H9 (cell line): ENCODE results near the gene GCK. TPM values are rescaled to one million over a fixed set of nuclear protein-coding genes. Genes with fewer than 3 reads are reported as not detected.

Experiments
- DNase-seq: peaks from one replicate; pipeline ENCODE4 v3.0.0-alpha.2; 2017
- H2AFZ ChIP-seq: one replicate; pipeline ENCODE4 v1.6.1; 2013; ENCODE audit warnings: mild to moderate bottlenecking, low read length, control low read depth, moderate library complexity
- H2AK5ac ChIP-seq: 2 replicates; pipeline ENCODE4 v1.6.1; 2013; ENCODE audit warnings: low read length, control low read depth, mixed read lengths; ENCODE audit not compliant: insufficient read length
- H2BK120ac ChIP-seq: one replicate; pipeline ENCODE4 v1.6.1; 2013; ENCODE audit warnings: low read depth, mild to moderate bottlenecking, low read length, control low read depth, inconsistent platforms; ENCODE audit not compliant: poor library complexity, severe bottlenecking
- H2BK12ac ChIP-seq: 2 replicates; pipeline ENCODE4 v1.6.1; 2013; ENCODE audit warnings: low read length, control low read depth, mixed read lengths, low read depth; ENCODE audit not compliant: insufficient read length
- H2BK15ac ChIP-seq: 2 replicates; pipeline ENCODE4 v1.6.1; 2013; ENCODE audit warnings: low read depth, low read length, control low read depth
- H2BK20ac ChIP-seq: one replicate; pipeline ENCODE4 v1.6.1; 2013; ENCODE audit warnings: low read depth, mild to moderate bottlenecking, low read length, control low read depth, inconsistent platforms; ENCODE audit not compliant: poor library complexity, severe bottlenecking
- H2BK5ac ChIP-seq: 2 replicates; pipeline ENCODE4 v1.6.1; 2013; ENCODE audit warnings: low read length, control low read depth, mixed read lengths; ENCODE audit not compliant: insufficient read length
- H3K14ac ChIP-seq: 2 replicates; pipeline ENCODE4 v1.6.1; 2013; ENCODE audit warnings: low read length, control low read depth; ENCODE audit not compliant: insufficient read depth
- H3K18ac ChIP-seq: 2 replicates; pipeline ENCODE4 v1.6.1; 2013; ENCODE audit warnings: low read depth, mild to moderate bottlenecking, mixed read lengths, low read length, control low read depth; ENCODE audit not compliant: insufficient read length
- H3K23ac ChIP-seq: 2 replicates; pipeline ENCODE4 v1.6.1; 2013; ENCODE audit warnings: low read length, control low read depth, mixed read lengths, low read depth; ENCODE audit not compliant: insufficient read length
- H3K23me2 ChIP-seq: 2 replicates; pipeline ENCODE4 v1.6.1; 2013; ENCODE audit warnings: low read depth, mild to moderate bottlenecking, mixed read lengths, low read length, control low read depth; ENCODE audit not compliant: insufficient read length, poor library complexity, severe bottlenecking
- H3K27ac ChIP-seq: 2 replicates; pipeline ENCODE4 v1.5.1; 2013; ENCODE audit warnings: low read length, control low read depth, mixed read lengths, low read depth; ENCODE audit not compliant: insufficient read length
- H3K27me3 ChIP-seq: 2 replicates; pipeline ENCODE4 v1.6.1; 2013; ENCODE audit warnings: low read length, control low read depth, inconsistent platforms; ENCODE audit not compliant: insufficient read depth
- H3K4ac ChIP-seq: 2 replicates; pipeline ENCODE4 v1.6.1; 2013; ENCODE audit warnings: low read depth, mild to moderate bottlenecking, control low read depth, inconsistent platforms, low read length, moderate library complexity
- H3K4me1 ChIP-seq: 2 replicates; pipeline ENCODE4 v1.6.1; 2013; ENCODE audit warnings: low read length, control low read depth, inconsistent platforms; ENCODE audit not compliant: insufficient read depth
- H3K4me2 ChIP-seq: 2 replicates; pipeline ENCODE4 v1.6.1; 2013; ENCODE audit warnings: low read length, control low read depth, mixed read lengths; ENCODE audit not compliant: insufficient read length, insufficient read depth
- H3K56ac ChIP-seq: 2 replicates; pipeline ENCODE4 v1.6.1; 2013; ENCODE audit warnings: low read depth, mild to moderate bottlenecking, mixed read lengths, low read length, control low read depth; ENCODE audit not compliant: insufficient read length
- H3K79me1 ChIP-seq: 2 replicates; pipeline ENCODE4 v1.6.1; 2013; ENCODE audit warnings: low read depth, mild to moderate bottlenecking, moderate library complexity, low read length, control low read depth, inconsistent platforms; ENCODE audit not compliant: insufficient read depth, poor library complexity, severe bottlenecking
- H3K79me2 ChIP-seq: 2 replicates; pipeline ENCODE4 v1.6.1; 2013; ENCODE audit warnings: low read length, control low read depth, inconsistent platforms; ENCODE audit not compliant: insufficient read depth
- H3K9ac ChIP-seq: 2 replicates; pipeline ENCODE4 v1.6.1; 2013; ENCODE audit warnings: low read length, control low read depth, mixed read lengths; ENCODE audit not compliant: insufficient read length; ENCODE audit errors: extremely low read depth
- H3K9me3 ChIP-seq: one replicate; pipeline ENCODE4 v1.6.1; 2013; ENCODE audit warnings: low read depth, low read length, inconsistent platforms; ENCODE audit not compliant: control insufficient read depth
- H3T11ph ChIP-seq: one replicate; pipeline ENCODE4 v1.6.1; 2013; ENCODE audit warnings: mild to moderate bottlenecking, low read length, control low read depth, inconsistent platforms
- H4K20me1 ChIP-seq: one replicate; pipeline ENCODE4 v1.6.1; 2013; ENCODE audit not compliant: control insufficient read depth, insufficient read length, insufficient read depth
- H4K5ac ChIP-seq: 2 replicates; pipeline ENCODE4 v1.6.1; 2013; ENCODE audit warnings: low read depth, mild to moderate bottlenecking, mixed read lengths, low read length, control low read depth; ENCODE audit not compliant: insufficient read length
- H4K8ac ChIP-seq: replicated peaks from 2 replicates; pipeline ENCODE4 v1.6.1; 2013; ENCODE audit warnings: low read length, control low read depth, mixed read lengths, low read depth; ENCODE audit not compliant: insufficient read length
- H4K91ac ChIP-seq: 2 replicates; pipeline ENCODE4 v1.6.1; 2013; ENCODE audit warnings: low read depth, mild to moderate bottlenecking, moderate library complexity, mixed read lengths, low read length, control low read depth; ENCODE audit not compliant: insufficient read length
- H3K27ac Mint-ChIP-seq, 3 experiments: 2 replicates in 2 of 3; 3 replicates in 1 of 3; pipeline ENCODE4 v1.8.0; 2020 to 2021; ENCODE audit warnings: mixed read lengths in 3 of 3, mild to moderate bottlenecking in 1 of 3, moderate library complexity in 1 of 3
- H3K27me3 Mint-ChIP-seq: 2 replicates; pipeline ENCODE4 v1.8.0; 2021; ENCODE audit warnings: low read depth, mild to moderate bottlenecking, moderate library complexity, mixed read lengths
- H3K36me3 Mint-ChIP-seq, 3 experiments: 2 replicates in 2 of 3; 3 replicates in 1 of 3; pipeline ENCODE4 v1.8.0; 2020 to 2021; ENCODE audit warnings: low read depth in 3 of 3, mixed read lengths in 3 of 3; ENCODE audit not compliant: insufficient read depth in 1 of 3
- H3K4me1 Mint-ChIP-seq, 2 experiments: 2 replicates each; pipeline ENCODE4 v1.8.0; 2020; ENCODE audit warnings: mixed read lengths in 2 of 2
- H3K4me3 Mint-ChIP-seq, 2 experiments: 2 replicates in 1 of 2; 3 replicates in 1 of 2; pipeline ENCODE4 v1.8.0; 2020 to 2021; ENCODE audit warnings: mild to moderate bottlenecking in 2 of 2, mixed read lengths in 2 of 2, moderate library complexity in 1 of 2
- H3K9me3 Mint-ChIP-seq, 2 experiments: 2 replicates in 1 of 2; 3 replicates in 1 of 2; pipeline ENCODE4 v1.8.0; 2020; ENCODE audit warnings: mild to moderate bottlenecking in 2 of 2, mixed read lengths in 2 of 2, moderate library complexity in 1 of 2
- CTCF ChIP-seq: fragments of 200-600 bp; sonication (generic); conservative IDR thresholded peaks from 3 replicates; pipeline ENCODE4 v1.8.0; 2021; ENCODE audit warnings: antibody characterized with exemption, mild to moderate bottlenecking
- WGBS: extraction: QIAGEN DNeasy Blood & Tissue Kit; methylation state at CpG from one replicate; pipeline ENCODE4 v1.1.7; 2013; ENCODE audit warnings: missing lambda C conversion rate, low lambda C conversion rate, mixed read lengths; ENCODE audit not compliant: insufficient read length; ENCODE audit errors: extremely low coverage; 5-methylcytosine and 5-hydroxymethylcytosine counted together
- total RNA-seq: library from RNA; stranded (reverse); gene quantifications from 2 replicates; pipeline ENCODE4 v1.2.1, GENCODE V29; 2021

GCK gene
- total RNA-seq, 1 experiment from 2014 or later = 0.98 TPM

GRCh38 chr7:44159824-44160630 is 29.2 kb downstream of the GCK start:
- DNase-seq = no peak
- H2AFZ ChIP-seq = no peak overlapping the region
- no peak overlapping the region for H2AK5ac ChIP-seq
- H2BK12ac ChIP-seq = no peak overlapping the region
- H3K23me2 ChIP-seq = no peaks in the 10 kb centered on the region
- H2BK120ac ChIP-seq = no peak overlapping the region
- Mint-ChIP-seq H3K27me3 (peaks cover 2% of the 10 kb centered on the region), H3K9me3 (no peaks in the 10 kb centered on the region), H3K36me3 (no peaks in the 10 kb centered on the region), H3K27ac (no peak overlapping the region), H3K4me1 (peaks cover 15 to 18% of the 10 kb centered on the region in 2 experiments), H3K4me3 (no peak overlapping the region)
- H4K20me1 ChIP-seq = no peaks in the 10 kb centered on the region
- H3K4me1 ChIP-seq = no peaks in the 10 kb centered on the region; the same call in 1 of the 2 replicates
- WGBS = no CpG with 5 or more reads among the region's 5 CpGs
- no peaks in the 10 kb centered on the region for H3K79me1 ChIP-seq
- H3K18ac ChIP-seq = no peak overlapping the region
- H3K4me2 ChIP-seq = no peak overlapping the region
- H3K4ac ChIP-seq = no peak overlapping the region
- no peak overlapping the region for H3T11ph ChIP-seq
- H4K91ac ChIP-seq = no peak overlapping the region
- H3K56ac ChIP-seq = no peak overlapping the region
- H4K8ac ChIP-seq = no peak overlapping the region
- H3K79me2 ChIP-seq = no peaks in the 10 kb centered on the region
- H2BK15ac ChIP-seq = no peak overlapping the region
- no peak overlapping the region for H2BK20ac ChIP-seq
- no peak overlapping the region for H3K9ac ChIP-seq
- no peak overlapping the region for H3K27ac ChIP-seq
- no peaks in the 10 kb centered on the region for H3K9me3 ChIP-seq
- H2BK5ac ChIP-seq = no peak overlapping the region
- no peak overlapping the region for H3K14ac ChIP-seq
- no peak overlapping the region for H4K5ac ChIP-seq
- no peaks in the 10 kb centered on the region; the same call in 1 of the 2 replicates for H3K27me3 ChIP-seq
- no peak for TF ChIP-seq CTCF
- H3K23ac ChIP-seq = no peak overlapping the region
